Renal pelvis (tissue), 4 donors: ENCODE data around the gene MYOF. TPM values are rescaled to one million over a fixed set of nuclear protein-coding genes. Genes with fewer than 3 reads are reported as not detected.
"Not testable (repeated sequence)": the region's sequence is repeated elsewhere in the genome, so short reads cannot be mapped to it uniquely, and the experiment has no call there.

ENCODE experiments used
- DNase-seq: peaks from one replicate; pipeline ENCODE4 v3.0.0-alpha.2; 2013
- polyA plus RNA-seq, 3 donors: library from polyadenylated mRNA; unstranded; fragments of 120-200 nt; gene quantifications; one replicate each; pipeline ENCODE4 v1.2.1, GENCODE V29; 2013; ENCODE audit not compliant: insufficient read length in 3 of 3

The MYOF gene
- polyA plus RNA-seq, 3 donors: 21.7 to 32.5 (median 28.0) TPM

DNA sequence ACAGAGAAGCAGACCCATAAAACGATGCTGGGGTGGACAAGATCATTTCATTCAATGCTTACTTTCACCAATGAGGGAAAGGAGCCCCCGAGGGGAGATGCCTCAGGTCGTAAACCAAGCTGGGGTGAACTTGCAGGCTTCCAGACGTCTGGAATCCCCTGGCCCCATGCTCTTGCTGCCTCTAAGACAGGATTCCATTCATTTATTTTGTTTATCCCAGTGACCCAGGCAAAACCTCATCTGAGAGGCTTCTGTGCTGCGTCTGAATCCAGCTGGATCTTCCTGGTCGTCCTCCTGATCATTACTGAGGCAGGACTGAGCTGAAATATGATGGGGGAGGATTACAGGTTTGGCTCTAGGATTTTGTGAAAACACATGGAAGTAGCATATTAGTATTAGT, 182.9 kb downstream of the MYOF start:
- DNase-seq: no peak

DNA sequence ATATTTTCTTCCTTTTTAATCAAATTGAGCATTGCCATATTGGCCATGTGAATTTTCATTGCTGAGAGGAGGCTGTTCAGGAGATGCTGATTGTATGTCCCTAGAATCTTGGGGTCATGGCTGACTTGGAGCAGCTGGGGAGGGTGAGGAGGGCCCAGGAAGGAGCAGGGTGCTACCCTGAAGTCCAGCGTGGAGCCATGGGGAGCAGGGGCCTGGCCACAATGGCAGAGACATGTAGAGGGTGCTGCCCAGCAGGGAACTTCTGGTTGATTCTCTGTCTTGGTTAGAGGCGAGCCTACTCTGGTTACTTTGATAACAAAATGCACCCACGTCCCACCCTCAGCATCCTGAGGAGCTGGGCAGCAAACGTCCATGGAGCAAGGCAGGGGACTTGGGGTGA, 186.0 kb downstream of the MYOF start:
- no peak for DNase-seq

DNA sequence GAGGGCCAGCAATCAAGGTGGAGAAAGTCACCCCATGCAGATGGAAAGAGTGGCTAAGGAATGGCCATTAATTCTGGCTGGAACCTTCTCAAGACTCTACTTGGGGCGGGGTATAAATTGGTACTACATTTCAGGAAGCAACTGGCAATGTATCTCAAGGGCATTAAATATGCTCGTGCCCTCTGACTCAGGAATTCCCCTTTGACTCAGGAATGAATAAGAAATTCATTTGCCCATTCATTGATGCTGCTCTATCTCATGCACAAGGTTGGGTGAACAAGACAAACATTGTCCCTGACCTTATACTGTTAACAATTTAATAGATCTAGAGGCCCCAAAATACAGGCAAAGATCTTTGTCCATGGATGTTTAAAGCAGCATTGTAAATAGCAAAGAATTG, 188.1 kb downstream of the MYOF start:
- DNase-seq: no peak

DNA sequence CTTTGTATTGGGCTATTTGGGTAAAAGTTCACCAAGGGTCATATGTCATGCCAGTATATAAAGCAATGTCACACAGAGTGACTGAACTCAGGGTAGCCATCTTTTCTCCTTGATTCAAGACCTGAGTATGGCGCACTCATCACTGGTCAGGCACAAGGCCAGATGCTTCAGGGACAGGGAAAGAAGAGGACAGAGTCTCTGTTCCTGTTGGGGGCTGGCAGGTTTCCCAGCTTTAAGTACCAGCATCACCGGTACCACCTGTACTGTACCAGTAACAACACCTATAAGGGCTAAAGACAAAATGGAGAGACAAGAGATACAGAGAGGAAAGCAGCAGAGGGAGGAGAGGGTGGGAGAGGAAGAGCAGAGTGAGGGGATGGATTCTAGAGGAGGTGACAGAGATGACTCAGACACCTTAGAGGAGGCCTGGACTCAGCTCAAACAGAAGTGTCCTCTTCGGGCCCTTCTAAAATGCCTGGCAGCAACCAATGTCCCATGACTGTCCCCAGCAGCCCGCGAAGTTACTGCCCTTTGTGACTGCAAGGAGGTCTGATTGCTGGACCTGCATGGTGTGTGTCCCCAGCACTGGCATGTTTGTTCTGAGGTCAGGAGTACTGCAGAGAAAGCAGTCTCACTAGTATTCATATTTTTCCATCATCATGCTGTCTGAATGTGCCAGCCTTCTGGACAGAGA, 191.3 kb downstream of the MYOF start:
- no peak for DNase-seq

DNA sequence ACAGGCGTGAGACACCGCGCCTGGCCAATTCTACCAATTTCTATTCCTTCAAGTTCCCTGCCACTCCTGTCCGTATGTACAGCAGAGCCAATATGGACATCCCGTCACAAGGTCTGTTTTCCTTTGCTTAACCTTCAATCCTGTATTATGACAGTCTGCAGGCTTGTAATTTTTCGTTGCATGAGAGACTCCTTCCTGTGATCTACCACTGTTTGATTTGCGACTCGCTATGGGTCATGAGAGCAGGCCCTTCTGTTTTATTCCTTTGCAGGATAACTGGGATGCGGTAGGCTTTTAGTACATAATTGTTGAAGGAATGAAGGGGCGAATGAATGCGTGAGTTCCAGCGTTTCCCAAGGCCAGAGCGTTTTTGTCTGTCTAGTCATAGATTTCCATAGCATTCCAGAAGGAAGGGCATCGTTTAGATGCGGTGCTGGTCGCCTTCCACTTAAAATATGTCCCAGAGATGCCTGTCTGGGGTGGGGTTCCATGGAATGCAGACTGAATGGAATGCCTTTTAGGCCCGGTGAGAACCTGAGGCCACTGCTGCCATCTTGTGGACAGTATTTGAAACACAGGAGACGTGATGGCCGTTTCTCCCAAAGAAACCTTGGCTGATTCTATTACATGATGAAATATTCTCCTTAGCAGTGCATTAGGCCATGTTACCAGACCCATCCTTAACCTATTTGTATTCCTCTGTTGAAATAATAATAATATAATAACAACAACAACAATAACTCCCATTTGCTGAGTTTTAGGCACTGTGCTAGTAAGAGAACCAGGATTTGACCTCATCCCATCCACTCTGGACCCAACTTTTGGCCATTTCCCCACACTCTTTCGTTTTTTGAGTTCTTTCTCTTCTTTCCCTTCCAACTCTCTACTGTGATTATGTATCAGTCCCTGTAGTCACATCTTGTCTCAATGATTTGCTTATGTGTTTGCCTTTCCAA, 193.2 kb downstream of the MYOF start:
- DNase-seq: peak; percentile 81

DNA sequence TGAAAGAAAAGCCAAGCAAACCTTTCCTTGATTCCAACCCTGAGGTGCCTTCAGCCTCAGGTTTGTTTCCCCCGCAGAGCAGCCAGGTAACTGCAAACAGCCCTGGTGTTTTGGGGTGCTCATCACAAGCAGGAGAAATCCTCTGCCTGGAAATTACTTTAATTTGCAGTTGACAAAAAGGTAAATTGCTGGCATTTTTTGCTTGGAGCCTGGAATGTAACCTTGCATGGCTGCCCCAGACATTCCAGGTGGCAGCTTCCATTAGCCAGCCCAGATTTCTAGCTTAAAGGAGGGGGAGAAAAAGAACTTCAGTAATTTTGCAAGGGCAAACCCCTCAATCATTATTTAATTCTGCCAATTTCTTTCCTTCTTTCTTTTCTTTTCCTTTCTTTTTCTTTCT, 194.4 kb downstream of the MYOF start:
- peak; percentile 20 for DNase-seq

DNA sequence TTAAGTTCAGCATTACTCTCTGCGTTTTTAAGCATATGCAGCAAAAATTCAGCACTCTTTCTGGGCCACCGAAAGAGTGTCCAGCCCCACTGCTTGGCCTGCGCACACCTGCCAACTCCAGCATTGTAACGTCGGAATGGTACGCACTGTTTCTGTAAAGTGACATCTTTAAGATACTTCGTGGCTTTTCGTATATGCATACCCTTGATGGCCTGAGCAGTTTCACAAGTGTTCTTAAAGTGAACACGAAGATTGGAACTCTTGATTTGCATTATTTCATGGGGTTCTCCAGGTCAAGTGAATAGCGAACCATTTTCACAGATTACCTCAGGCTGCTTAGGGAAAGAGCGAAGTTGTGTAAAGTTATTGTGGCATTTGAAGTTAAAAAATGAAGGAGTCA, 197.9 kb downstream of the MYOF start:
- DNase-seq: not testable (repeated sequence)

DNA sequence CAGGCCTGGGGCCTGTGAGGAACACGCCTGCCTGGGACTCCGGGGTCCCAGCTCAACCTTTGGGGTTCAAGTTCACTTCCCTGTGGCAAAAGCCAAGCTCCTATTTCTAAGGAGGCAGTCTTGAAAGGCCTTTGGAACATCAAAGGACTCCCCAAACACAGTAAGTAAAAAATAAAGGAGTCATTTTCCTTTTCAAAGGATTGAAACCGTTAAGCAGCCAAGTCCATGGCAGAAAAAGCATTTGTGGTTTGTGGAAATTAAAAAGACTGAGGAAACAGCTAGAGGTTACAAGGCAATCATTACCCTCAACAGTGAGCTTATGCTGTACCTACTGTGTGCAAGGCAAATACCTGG, 200.8 kb downstream of the MYOF start:
- DNase-seq: no peak

DNA sequence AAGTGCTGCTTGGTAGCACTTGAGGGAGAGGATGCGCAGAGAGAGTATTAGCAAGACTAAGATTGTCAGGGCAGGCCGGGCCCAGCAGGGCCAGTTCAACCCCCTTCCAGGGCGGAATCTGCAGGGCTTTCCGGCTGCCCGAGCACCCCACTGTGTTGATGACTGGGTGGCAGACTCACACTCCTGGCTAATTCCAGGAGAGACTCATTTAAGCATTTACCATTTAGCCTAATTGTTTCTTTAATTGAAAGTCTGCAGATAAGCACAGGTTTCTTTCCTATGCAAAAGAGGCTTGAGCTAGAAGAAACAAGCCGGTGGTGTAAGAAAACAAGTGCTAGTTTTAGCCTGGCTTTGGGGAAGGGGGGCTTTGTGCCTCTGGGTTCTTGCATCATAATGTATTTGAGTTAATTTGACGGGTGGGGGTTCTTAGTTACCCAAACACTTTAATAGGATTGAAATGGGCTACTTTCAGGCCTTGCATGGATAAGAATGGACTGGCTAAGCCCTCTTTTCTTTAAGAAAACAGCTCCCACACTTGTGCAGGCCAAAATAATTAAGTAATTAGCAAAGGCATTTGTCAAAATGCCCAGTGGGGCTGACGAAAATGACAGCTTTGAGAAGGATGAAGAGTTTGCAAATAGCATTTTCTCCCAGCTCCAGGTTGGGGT, 201.3 kb downstream of the MYOF start:
- DNase-seq: no peak

DNA sequence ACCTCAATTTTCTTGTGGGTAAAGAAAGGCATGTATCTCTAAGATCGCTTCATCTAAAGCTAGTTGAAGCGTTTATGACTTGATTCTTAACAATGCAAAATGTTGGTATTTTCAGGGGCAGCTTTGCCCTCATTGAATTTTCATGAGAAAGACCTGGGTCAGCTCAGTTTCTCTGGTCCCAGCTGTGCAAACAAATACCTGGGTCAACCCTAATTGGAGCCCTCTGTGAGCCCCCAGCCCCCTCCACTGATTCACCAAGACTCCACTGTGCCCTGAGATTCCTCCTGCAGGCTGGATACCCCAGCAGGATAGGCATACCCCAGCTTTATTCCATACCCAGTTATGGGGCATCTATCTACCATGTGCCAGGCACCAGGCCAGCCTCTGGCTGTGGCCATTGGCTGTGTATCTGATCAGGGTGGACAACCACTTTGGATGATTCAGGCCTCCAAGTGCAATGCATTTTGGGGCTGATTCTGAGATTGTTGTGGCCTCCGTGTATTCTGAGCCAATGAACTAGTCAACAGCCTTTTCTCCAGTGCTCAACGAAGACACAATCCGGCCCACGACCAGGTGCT, 201.9 kb downstream of the MYOF start:
- DNase-seq: no peak

DNA sequence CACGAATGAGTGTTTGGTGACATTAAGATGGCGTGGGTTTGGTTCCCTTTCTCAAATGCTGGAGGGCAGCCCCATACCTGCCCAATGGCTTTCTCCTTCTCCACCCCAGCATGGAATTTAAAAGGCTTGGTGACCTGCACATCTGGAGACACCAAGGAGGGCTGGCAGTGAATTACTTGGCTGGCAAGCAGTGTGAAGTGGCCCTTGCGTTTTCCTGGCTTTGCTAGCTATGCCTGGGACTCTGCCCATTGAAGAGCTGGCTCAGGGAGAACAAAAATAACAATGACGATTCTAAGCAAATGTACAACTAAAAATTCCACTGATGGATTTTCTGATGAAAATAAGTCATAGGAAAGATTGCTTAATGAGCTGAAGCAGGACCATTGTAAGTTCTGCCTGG, 204.8 kb downstream of the MYOF start:
- no peak for DNase-seq

DNA sequence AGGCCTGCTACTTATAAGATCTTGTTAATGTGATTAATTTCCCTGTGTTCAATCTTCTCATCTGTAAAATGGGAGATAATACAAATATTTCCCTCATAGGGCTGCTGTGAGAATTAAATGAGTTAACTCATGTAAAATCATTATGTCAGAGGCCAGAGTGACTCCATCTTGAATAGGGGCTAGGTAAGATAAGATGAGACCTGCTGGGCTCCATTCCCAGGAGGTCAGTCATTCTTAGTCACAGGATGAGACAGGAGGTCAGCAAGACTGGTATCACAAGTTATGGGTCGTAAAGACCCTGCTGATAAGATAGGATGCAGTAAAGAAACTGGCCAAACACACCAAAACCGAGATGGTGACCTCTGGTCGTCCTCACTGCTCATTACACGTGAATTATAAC, 207.7 kb downstream of the MYOF start:
- DNase-seq: no peak

DNA sequence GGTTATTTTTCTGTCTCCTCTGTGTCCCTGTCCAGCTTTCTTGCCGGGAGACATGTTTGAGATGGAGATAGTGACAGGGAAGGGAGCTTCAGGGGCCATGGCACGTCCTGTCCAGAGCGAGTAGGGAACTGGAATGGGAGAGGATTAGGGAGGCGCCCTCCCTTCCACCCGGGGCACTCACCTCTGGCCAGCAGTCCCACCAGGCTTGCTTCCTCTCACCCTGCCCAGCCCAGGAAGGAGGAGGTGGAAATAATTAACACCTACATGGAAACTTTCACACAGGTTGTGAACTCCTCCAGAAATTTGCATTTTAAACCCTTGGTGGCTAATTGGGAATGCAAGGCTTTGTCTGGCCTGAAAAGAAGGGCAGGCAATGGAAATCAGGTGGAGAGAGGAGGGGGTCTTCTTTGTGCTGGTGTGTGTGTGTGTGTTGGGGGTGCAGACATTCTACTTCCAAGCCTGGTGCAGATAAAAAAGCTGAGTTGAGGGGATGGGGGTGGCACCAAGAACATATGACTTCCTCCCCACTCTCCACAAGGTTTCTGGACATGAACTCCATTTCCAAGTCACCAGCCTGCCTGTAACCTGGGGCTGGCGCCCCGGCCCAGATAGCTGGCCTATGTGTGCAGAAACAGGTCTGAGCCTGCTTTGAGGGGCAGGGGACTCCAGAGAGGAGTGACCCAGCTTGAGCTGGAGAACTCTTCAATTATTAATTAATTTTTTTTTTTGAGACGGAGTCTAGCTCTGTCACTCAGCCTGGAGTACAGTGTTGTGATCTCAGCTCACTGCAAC, 209.1 kb downstream of the MYOF start:
- DNase-seq: peak; percentile 3

DNA sequence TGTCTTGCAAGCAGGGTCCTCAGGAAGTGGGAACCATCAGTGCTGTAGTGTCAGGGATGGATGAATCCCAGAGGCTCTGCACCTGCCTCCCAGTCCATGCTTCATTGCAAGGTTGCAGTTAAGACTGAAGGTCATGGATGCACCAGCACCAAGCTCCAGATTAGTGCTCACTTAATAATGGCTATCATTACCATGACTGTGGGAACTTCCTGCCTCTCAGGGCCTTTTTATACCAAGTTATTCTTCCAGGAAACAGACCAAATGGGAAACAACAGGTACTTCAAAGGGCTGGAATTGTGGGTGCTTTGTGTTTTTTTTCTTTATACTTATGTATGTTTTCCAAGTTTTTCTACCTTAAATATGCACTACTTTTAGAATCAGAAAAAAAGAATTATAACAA, 210.8 kb downstream of the MYOF start:
- no peak for DNase-seq

DNA sequence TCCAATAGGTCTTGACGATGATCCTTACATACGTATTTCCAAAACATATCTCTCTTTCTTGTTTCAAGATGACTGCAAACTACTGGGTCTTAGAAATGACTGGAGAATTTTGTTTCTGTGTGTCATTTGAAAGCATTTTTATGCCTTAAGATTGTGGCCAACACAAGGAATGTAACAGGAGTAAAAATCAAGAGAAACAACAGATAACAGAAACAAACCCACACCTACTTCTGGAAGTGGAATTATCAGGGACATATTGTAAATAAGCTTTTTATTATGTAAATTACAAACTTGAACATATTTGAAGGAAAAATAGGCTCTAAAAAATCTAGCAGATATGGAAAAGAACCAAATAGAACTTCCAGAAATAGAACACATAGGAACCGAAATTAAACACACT, 212.9 kb downstream of the MYOF start:
- no peak for DNase-seq

DNA sequence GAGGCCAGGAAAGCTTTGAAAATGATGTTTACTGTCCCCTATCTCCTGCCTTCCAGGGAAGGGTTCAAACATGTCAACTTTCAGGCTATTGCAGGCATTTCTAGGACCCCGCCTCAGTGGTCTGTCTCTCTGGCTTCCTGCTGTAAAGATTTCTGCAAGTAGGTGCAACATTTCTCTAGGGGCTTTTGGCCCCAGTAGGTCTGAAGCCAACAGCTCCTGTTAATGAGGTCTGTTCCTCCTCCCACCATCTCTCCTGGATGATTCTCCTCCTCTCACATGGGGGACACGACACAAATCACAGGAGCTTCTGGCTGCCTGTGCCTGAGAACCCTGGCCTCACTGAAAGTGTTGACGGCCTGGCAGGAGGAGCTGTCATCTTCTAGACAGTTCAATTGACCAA, 214.1 kb downstream of the MYOF start:
- no peak for DNase-seq

DNA sequence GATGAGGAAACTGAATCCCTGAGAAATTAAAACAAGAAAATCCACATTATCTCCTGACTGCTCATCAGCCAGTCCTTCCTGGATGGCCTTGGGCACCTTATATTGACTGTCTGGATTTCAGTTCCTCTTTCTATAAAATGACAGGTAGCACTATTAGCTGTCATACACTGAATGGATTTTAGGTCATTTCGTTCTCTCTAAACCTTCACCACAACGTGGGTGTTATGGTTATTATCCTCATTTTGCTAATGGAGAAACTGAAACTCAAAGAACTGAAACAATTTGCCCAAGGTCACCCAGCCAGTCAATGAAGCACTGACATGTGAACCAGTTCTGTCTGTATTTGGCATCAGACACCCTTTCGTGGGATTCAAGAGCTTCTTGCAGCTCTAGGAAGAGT, 214.6 kb downstream of the MYOF start:
- no peak for DNase-seq

DNA sequence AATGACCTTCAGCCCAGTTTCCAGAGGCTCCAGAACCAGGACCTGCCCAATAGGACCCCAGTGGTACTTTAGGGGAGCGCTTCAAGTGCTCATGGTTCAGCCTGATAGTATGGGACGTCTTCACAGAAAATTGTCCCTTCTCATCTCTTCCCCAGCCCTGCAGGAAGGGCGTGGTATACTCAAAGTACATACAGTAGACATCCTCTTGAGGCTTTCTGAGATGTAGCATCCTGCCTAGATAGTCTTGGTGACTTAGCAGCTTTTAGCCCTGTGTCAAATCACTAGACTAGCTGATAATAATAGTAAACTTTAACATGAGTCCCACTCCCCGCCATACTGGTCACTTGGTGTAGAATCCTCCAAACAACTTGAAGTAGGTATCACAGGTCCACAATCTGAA, 215.3 kb downstream of the MYOF start:
- DNase-seq: no peak

DNA sequence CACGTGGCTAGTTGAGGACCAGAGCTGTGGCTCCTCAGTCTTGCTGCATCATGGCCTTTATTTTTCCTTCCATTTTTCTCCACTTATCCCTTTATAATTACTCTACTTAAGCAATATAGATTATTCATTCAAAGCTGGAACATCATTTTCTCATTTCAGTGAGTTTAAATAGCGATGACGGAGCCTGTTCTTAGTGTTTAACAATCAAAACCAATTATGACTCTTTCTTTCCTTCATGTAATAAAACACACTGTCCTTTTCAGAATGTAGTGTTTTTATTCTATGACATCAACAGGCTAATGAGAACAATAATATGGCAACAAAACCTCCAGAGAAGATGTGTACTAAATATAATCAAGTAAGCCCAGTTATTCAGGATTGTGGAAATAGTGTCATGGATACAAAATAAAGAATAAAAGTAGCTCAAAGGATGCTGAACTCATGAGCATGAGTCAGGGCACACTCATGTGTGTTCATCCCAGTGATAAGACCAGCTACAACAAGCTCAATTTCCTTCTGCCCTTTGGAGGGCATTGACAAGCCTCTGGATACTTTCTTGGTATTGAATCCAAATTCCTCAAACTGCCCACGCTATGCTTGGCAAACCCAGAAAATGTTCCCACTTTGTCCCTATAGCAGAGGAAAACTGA, 220.0 kb downstream of the MYOF start:
- no peak for DNase-seq

DNA sequence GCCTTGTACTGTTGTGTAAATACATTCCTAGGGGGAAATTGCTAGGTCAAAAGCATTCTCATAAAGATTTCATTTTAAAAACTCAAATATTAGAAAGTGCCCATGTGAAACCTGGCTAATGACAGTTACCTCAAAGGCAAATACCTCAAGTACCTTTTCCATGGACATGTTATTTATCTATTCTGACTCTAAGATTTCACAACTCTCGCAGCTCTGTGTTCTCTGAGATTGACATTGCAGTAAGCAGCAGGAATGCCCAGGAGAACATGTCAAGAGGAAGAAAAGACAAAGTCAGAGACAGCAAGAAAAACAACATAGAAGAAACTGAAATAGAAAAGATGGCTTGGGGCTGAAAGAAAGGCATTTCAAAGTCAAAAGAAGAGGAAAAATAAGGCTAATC, 221.0 kb downstream of the MYOF start:
- no peak for DNase-seq

DNA sequence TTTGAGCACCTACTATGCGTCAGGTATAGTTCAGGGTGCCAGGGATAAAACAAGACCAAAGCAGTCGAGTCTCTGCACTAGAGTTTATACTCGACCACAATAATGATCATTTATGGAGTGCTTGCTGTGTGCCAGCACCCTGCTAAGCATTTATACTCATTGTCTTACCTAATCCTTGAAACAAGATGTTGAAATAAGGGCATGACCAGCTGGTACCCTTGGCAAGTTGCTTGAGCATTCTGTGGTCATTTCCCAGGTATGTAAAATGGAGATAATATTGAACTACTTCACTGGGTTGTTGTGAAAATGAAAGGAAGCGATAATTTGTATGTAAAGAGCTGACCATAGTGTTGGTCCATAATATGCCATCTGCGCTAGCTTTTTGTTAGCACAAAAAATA, 223.0 kb downstream of the MYOF start:
- no peak for DNase-seq
